HG02642 (cell line): ENCODE results near the gene IGF2BP3.

Experiments
- ATAC-seq: cut with Tn5 transposase; IDR thresholded peaks from one replicate; pipeline ENCODE4 v1.9.1; 2021; ENCODE audit warnings: mild to moderate bottlenecking; ENCODE audit not compliant: unreplicated experiment, poor library complexity

Gene IGF2BP3

DNA sequence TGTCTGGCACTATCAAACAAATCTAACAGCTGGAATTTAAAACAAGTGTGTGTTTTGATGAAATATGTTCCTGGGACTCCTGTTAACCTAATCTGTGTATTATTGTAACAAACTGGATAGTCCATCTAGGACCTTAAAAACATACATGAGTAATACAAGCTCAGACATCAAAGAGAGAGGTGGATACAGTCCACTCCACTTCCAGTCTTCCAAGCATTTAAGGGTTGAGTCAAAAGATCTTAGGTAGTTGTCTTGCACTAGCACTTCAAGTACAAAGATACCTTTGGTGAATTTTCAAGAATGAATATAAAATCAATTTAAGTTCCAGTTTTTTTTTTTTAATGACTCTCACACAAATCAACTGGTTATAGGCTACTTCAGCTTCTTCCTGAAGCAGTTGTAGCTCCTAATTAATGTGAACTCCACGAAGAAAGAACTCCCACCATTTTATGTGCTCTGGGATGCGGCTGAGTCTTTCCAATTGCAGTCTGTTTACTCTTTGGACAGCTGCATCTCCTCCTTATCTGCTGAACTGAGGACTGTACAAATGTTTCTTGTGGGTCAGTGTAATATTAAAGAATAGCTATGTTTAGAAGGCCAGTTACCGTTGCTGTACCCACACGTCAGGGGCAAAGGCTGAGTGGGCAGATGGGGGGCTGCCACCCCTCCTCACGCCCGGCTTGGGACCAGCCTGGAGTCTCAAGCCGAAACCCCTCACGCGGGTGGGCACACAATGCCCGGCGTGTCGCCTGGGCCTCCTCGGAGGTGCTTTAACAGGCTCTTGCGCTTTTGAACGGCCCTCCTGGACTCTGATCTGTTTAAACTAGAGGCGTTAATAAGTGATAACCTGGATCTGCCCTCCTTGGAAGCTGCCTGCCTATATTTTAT is 2.9 kb upstream of the IGF2BP3 start:
- no peak for ATAC-seq

- ATAC-seq = no peak
These were observed 2.3 kb upstream of the IGF2BP3 start for GRCh38 chr7:23472556-23472955.

DNA sequence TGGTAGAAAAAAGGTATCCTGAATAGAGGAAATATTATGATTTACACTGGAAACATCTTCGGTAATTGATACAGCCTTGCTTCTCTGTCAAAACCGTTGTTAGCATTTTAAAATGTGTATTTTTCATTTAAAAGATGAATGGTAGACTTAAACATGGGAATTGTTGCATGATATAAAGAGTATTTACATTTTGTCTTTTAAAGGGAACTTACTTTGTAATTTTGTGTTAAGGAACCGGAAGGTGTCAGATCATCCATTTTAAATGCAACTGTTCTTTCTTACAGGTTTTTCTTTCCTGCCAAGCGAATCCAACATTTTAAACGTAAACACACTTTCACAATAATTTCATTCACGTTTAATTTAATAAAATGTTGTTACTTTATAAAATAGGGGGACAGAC is 1.8 kb upstream of the IGF2BP3 start:
- ATAC-seq = no peak

GRCh38 chr7:23471106-23471859 is 992 bp upstream of the IGF2BP3 start:
- peak; percentile 38 for ATAC-seq

DNA sequence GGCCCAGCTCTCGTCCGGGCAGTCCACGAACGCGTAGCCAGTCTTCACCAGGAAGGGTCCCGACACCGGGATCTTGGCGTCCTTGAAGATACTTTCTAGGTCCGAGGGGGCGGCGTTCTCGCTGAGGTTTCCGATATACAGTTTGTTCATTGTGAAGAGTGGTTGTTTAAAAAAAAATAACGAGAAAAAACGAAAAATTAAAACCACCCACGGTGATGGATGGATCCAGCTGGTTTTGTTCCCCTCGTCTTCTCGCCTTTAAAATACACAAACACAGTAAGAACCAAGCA is 385 bp downstream of the IGF2BP3 start:
- ATAC-seq = no peak

DNA sequence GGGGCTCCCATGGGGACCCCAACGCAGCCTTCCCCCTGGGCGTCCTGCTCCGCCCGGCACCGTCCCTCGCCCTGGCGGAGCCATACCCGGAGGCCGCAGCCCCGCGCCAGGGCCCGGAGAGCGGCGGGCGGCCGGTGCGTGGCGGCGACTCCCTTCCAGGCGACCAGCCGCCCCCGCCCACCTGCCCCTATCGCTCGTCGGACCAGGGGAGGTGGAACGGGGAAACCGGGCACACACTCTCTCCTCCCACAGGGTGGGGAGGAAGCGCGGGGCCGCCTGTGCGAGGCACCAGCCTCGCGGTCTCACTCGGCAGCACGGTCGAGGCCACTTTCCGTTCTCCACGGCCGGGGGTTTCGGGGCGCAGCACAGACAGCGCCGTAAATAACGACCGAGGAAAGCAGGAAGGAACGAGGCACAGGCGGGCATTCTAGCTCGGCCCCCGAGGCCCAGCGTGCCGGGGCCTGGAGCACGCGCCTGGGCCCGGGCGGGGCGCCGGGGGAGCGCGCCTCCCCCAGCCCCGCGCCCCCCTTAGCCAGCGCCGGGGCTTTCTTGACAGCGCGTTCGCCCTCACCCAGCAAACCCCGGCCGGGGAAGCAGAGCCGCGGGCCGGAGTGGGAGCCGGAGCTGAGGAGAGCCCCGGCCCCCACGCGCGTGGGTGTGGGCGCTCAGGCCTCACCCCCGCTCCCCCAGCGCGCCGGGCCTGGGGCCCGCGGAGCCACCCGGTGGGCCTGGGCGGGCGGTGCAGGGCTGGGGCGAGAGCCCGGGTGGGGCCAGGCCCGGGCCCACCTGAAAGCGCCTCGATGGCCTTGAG is 936 bp downstream of the IGF2BP3 start:
- ATAC-seq = peak; percentile 29

DNA sequence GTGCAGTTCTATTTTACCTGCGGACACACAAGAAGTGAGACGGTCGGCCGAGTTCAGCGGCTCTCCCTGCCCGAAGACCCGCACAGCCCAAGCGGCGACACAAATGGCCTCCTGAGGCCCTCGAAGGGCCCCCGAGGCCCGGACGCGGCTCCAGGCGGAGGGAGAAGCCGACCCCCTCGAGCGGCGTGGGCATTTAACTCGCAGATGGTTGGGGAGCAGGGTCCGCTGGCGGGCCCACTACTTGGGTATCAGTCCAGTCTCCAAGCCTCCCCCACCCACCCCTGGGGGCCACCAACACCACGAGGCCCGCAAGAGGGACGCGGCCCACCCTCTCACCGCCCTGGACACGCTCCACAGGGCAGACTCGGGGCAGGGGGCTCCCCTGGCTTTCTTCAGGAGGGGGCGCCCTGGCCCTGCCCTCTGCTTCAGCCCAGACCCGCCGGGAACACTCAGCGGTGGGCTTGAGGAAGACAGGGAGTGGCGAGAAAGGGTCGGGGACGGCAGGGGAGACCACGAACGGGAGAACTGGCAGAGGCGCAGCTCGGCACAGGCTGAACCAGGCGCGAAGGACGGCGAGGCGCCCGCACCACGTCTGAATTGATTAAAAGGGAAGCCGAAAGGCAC is 1.7 kb downstream of the IGF2BP3 start:
- peak; percentile 6 for ATAC-seq

DNA sequence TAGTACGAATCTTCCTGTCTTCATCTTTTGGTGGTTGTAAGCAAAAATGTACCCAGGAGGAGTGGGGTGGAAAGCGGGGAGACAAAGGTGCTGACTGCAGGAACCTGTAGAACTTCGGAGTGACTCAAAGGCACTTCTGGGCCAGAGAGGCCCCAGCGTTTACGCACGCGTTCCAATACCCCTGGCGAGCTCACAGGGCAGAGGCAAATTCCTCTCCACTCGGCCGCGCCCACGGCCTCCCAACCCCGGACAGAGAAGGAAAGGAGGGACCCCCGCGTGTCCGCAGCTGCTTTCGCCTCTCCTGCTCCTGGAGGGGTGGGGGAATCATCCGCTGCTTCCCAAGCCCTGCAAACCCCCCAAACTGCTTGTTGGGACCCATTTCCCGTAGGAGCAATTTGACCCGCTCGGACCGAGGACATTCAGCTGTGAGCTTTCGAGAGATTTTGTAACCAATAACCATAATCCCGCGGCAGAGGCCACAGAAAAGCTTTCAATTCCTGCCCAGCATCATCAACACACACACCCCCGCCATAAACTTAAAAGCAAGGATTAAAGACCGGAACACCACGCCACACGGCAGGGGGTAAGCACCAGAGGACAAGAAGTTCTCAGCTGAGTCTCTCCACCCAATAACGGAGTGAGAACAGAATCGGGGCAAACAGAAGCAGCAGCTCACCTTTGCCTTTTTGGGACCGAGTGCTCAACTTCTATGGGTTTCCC is 2.3 kb downstream of the IGF2BP3 start:
- ATAC-seq = no peak

DNA sequence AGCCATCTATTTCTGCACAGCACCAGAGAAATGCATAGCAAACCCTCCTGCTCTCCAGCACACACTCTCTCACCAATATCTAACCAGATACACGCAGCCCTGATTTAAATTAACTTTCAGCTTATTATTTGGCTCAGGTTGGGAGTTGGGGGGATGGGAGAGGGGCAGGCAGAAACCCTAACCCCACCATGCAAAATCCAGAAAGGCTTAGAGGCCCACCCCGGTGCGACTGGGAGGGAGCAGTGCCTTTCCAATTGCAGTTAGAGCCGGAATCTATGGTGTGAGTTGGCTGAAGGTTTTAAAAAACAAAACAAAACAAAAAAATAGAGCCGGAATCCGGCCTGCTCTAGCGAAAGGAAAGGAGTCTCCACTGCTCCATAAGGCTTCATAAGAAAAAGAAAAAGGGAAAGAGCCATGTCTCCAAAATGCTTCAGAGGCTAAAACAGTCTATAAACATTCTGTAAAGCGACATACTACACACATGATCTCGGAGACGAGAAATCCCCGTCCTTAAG is 2.9 kb downstream of the IGF2BP3 start:
- no peak for ATAC-seq

GRCh38 chr7:23462846-23463245 is 7.4 kb downstream of the IGF2BP3 start:
- ATAC-seq = no peak

- ATAC-seq = no peak
These were observed 12.2 kb downstream of the IGF2BP3 start for GRCh38 chr7:23458044-23458443.

GRCh38 chr7:23456093-23456492 is 14.2 kb downstream of the IGF2BP3 start:
- ATAC-seq = no peak

DNA sequence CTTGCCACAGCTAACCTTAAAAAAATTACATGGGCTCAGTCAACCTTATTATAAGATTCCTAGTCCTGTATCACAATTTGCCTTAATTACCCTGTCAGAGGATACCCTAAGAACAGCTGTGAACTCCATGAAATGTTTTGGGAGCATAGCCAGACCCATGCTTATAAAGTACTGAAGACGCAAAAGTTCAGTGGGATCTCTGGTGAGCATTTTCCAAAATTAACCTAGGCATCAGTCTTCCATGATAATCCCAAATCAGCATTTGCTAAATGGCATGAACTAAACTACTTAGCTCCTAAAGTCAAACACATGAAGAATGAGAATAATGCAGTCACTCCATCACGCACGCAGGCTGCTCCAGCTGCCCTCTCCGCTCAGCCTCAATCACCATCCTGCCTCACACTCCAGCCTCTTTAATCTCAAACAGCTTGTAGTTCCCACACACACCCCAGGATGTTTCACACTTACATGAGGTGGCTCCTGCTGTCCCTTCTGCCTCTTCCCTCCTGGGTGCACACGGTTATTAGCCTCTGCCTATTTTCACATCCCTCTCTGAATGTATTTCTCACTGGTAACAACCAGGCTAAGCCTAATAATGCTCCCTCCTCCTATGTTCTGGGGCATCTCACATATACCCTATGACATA is 15.3 kb downstream of the IGF2BP3 start:
- ATAC-seq = no peak

DNA sequence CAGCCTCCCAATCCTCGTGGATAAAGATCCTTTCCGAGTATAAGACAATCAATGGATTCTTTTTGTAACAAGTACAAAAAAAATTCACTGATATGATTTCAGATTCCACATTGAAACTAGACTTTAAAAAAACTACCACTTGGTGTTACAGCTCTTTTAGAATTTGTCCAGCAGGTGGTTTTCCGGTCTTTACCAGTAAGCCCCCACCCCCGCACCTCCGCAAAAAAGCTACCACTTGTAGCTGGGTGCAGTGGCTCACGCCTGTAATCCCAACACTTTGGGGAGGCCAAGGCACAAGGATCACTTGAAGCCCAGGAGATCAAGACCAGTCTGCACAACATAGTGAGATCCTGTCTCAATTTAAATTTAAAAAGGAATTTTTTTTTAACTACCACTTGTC is 19.8 kb downstream of the IGF2BP3 start:
- ATAC-seq = no peak

- no peak for ATAC-seq
These were observed 20.4 kb downstream of the IGF2BP3 start for GRCh38 chr7:23449941-23450340.

GRCh38 chr7:23445326-23445725 is 25.0 kb downstream of the IGF2BP3 start:
- ATAC-seq = no peak

- ATAC-seq = no peak
These were observed 26.3 kb downstream of the IGF2BP3 start for GRCh38 chr7:23443974-23444373.

GRCh38 chr7:23438171-23438570 is 32.1 kb downstream of the IGF2BP3 start:
- no peak for ATAC-seq
